Endothelial cell of umbilical vein (primary cell): ENCODE data around the gene ADPGK. TPM values are rescaled to one million over a fixed set of nuclear protein-coding genes. Genes with fewer than 3 reads are reported as not detected.

Source experiments
- BruUV-seq: library from RNA; stranded (reverse); fragments of 400-500 nt; replicated peaks from 2 replicates; lab custom pipeline; 2021; lab: Mats Ljungman, UMichigan
- CTCF ChIA-PET: fragments of 300-600, 350-600 bp; sonication (Branson Sonifier 250); formaldehyde crosslinking; loops from one replicate; lab custom pipeline; 2021; ENCODE audit warnings: antibody characterized with exemption, inconsistent platforms; lab: Charles Lee
- POLR2A ChIA-PET: fragments of 300-600, 350-600 bp; sonication (Branson Sonifier 250); formaldehyde crosslinking; loops from one replicate; lab custom pipeline; 2021; ENCODE audit warnings: antibody characterized with exemption, inconsistent platforms; lab: Charles Lee
- DNase-seq: peaks from one replicate; pipeline ENCODE4 v3.0.0-alpha.2; 2011; ENCODE audit warnings: low read depth, low spot score
- FAIRE-seq: peaks from 2 replicates; lab custom pipeline; 2011; peaks lifted over from hg19 to GRCh38; lab: Jason Lieb, UNC
- H2AFZ ChIP-seq: 2 replicates; pipeline ENCODE4 v1.6.0; 2012; ENCODE audit warnings: low read depth, low read length, control low read depth, inconsistent platforms
- H3K27ac ChIP-seq: 2 replicates; pipeline ENCODE4 v1.5.1; 2011; ENCODE audit warnings: low read depth, mild to moderate bottlenecking, control low read depth, low read length, moderate library complexity; ENCODE audit not compliant: insufficient read depth
- H3K27me3 ChIP-seq, 2 experiments: 2 replicates each; pipeline versions ENCODE4 v1.6.0 to v1.6.1; 2011; ENCODE audit warnings: low read length in 2 of 2, mixed read lengths in 1 of 2; ENCODE audit not compliant: control insufficient read depth in 2 of 2, insufficient read depth in 2 of 2
- H3K36me3 ChIP-seq, 2 experiments: 2 replicates in 1 of 2; 3 replicates in 1 of 2; pipeline ENCODE4 v1.5.1; 2011; ENCODE audit warnings: low read length in 2 of 2, mild to moderate bottlenecking in 1 of 2, moderate library complexity in 1 of 2; ENCODE audit not compliant: control insufficient read depth in 2 of 2, insufficient read depth in 2 of 2; ENCODE audit errors: extremely low read depth in 1 of 2
- H3K4me1 ChIP-seq: 3 replicates; pipeline ENCODE4 v1.5.1; 2011; ENCODE audit warnings: mild to moderate bottlenecking, low read length; ENCODE audit not compliant: control insufficient read depth, insufficient read depth; ENCODE audit errors: extremely low read depth
- H3K4me2 ChIP-seq: 2 replicates; pipeline ENCODE4 v1.6.1; 2011; ENCODE audit warnings: low read length, control low read depth, mixed read lengths; ENCODE audit not compliant: insufficient read depth
- H3K4me3 ChIP-seq, 3 experiments: fragments of 200-600 bp in 1 of 3; sonication (generic), shearing (Covaris generic) in 1 of 3; replicated peaks in 1 of 3; 2 replicates each; pipeline ENCODE4 v1.5.1; 2011 to 2016; ENCODE audit warnings: control low read depth in 3 of 3, low read length in 3 of 3, mild to moderate bottlenecking in 2 of 3, inconsistent platforms in 1 of 3, low read depth in 1 of 3, moderate library complexity in 1 of 3; ENCODE audit not compliant: insufficient read depth in 1 of 3
- H3K79me2 ChIP-seq: 2 replicates; pipeline ENCODE4 v1.6.0; 2012; ENCODE audit warnings: low read length, inconsistent platforms; ENCODE audit not compliant: control insufficient read depth, insufficient read depth
- H3K9ac ChIP-seq: replicated peaks from 2 replicates; pipeline ENCODE3; 2011; ENCODE audit warnings: low read length, control low read depth; ENCODE audit not compliant: insufficient read depth; ENCODE audit errors: extremely low read depth
- H3K9me1 ChIP-seq: replicated peaks from 3 replicates; pipeline ENCODE4 v1.6.0; 2011; ENCODE audit warnings: mild to moderate bottlenecking, low read length; ENCODE audit not compliant: control insufficient read depth, insufficient read depth; ENCODE audit errors: extremely low read depth
- H3K9me3 ChIP-seq: replicated peaks from 2 replicates; pipeline ENCODE4 v1.5.1; 2012; ENCODE audit warnings: low read length, inconsistent platforms; ENCODE audit not compliant: control insufficient read depth, insufficient read depth
- H4K20me1 ChIP-seq: replicated peaks from 2 replicates; pipeline ENCODE3; 2011; ENCODE audit warnings: mild to moderate bottlenecking, low read length; ENCODE audit not compliant: control insufficient read depth, insufficient read depth; ENCODE audit errors: extremely low read depth
- CTCF ChIP-seq, 2 donors: IDR thresholded peaks; 1 replicate in 1 of 2; 2 replicates in 1 of 2; pipeline ENCODE4 v1.5.1; 2011; ENCODE audit warnings: low read length in 2 of 2, mild to moderate bottlenecking in 2 of 2, moderate library complexity in 2 of 2, control low read depth in 1 of 2, inconsistent platforms in 1 of 2, low read depth in 1 of 2; ENCODE audit not compliant: insufficient read depth in 1 of 2; ENCODE audit errors: extremely low read depth in 1 of 2
- EZH2 ChIP-seq: IDR thresholded peaks from 2 replicates; pipeline ENCODE4 v1.6.1; 2012; ENCODE audit warnings: borderline replicate concordance, low read depth, mild to moderate bottlenecking, moderate library complexity, low read length, inconsistent platforms; ENCODE audit not compliant: severe bottlenecking
- FOS ChIP-seq: IDR thresholded peaks from 2 replicates; pipeline ENCODE4 v1.6.1; 2011; ENCODE audit warnings: mild to moderate bottlenecking, low read length, moderate library complexity, borderline replicate concordance; ENCODE audit not compliant: insufficient read depth
- JUN ChIP-seq: IDR thresholded peaks from 2 replicates; pipeline ENCODE4 v1.6.1; 2011; ENCODE audit warnings: borderline replicate concordance, low read depth; ENCODE audit not compliant: insufficient read length, insufficient read depth
- MYC ChIP-seq: IDR thresholded peaks from one replicate; pipeline ENCODE4 v1.6.1; 2011; ENCODE audit warnings: mild to moderate bottlenecking, low read depth, low read length
- POLR2A ChIP-seq: IDR thresholded peaks from 2 replicates; pipeline ENCODE4 v1.6.1; 2012; ENCODE audit warnings: low read depth, mild to moderate bottlenecking, control low read depth, low read length
- dilution Hi-C: fragments of 300-500 bp; cut with MboI; formaldehyde crosslinking; loops from one replicate; pipeline ENCODE4 v1.15.0; 2019; ENCODE audit warnings: low sequenced_read_pairs; ENCODE audit not compliant: extremely low pct_ligation_motif_present
- intact Hi-C: fragments of 100-400 bp; cut with micrococcal nuclease; formaldehyde crosslinking; loops from one replicate; pipeline ENCODE4 v1.10.0; 2022
- polyA plus RNA-seq, 4 experiments: library from polyadenylated mRNA; depleted of rRNA in 3 of 4; stranded (reverse) in 3 of 4; unstranded in 1 of 4; fragments of >200 nt; gene quantifications; 2 replicates each; pipeline versions ENCODE4 v1.2.1 to v1.2.3, GENCODE V29; 2011 to 2012; ENCODE audit warnings: missing spikeins in 1 of 4
- total RNA-seq: library from RNA; stranded (reverse); gene quantifications from 2 replicates; pipeline ENCODE4 v1.2.3, GENCODE V29; 2021

Gene ADPGK
- total and polyA plus RNA-seq, 2 donors (not counting 3 experiments of a cell fraction or from before 2014, with no cell fraction given): 51.0 to 57.1 TPM

GRCh38 chr15:72803006-72803405, 19.4 kb upstream of the ADPGK start:
- H3K4me1 ChIP-seq: no peaks in the 10 kb centered on the region
- no peaks in the 10 kb centered on the region for H3K36me3 ChIP-seq
- no peak for DNase-seq
- H3K9ac ChIP-seq: no peak overlapping the region
- no peaks in the 10 kb centered on the region for H3K9me1 ChIP-seq
- ChIA-PET POLR2A (no interaction called here), CTCF (no interaction called here)
- BruUV-seq: no TSS peak
- H2AFZ ChIP-seq: no peak overlapping the region
- dilution Hi-C loops: no loop called here
- H3K4me3 ChIP-seq: no peak overlapping the region
- H3K79me2 ChIP-seq: no peaks in the 10 kb centered on the region
- no peak for TF ChIP-seq JUN
- no peak for TF ChIP-seq FOS
- no peak for TF ChIP-seq EZH2
- no peak for TF ChIP-seq POLR2A
- TF ChIP-seq MYC: no peak
- TF ChIP-seq CTCF (IDR thresholded peaks at IDR 0.05; ENCODE audit: extremely low read depth in 1 of 2, insufficient read depth in 1 of 2, low read depth in 1 of 2, low read length in 2 of 2): no peak
- no peak overlapping the region for H3K4me2 ChIP-seq
- H4K20me1 ChIP-seq: no peaks in the 10 kb centered on the region
- intact Hi-C loops: no loop called here
- no peak for FAIRE-seq
- H3K27me3 ChIP-seq: peaks cover 24 to 29% of the 10 kb centered on the region in 2 experiments
- no peaks in the 10 kb centered on the region for H3K9me3 ChIP-seq
- H3K27ac ChIP-seq: no peak overlapping the region
